Kidney tubule cell (primary cell): ENCODE data around the gene PPARA.
"Not testable (repeated sequence)": the region's sequence is repeated elsewhere in the genome, so short reads cannot be mapped to it uniquely, and the experiment has no call there.

Experiments
- DNase-seq: peaks from one replicate; pipeline ENCODE4 v3.0.0-alpha.2; 2018; ENCODE audit warnings: low spot score

The PPARA gene

GRCh38 chr22:46172522-46173110, 22.3 kb downstream of the PPARA start:
- no peak for DNase-seq

GRCh38 chr22:46173152-46173551, 22.8 kb downstream of the PPARA start:
- DNase-seq, result no peak

GRCh38 chr22:46175631-46176030, 25.3 kb downstream of the PPARA start:
- DNase-seq, result peak; percentile 83

GRCh38 chr22:46176508-46177003, 26.2 kb downstream of the PPARA start:
- no peak for DNase-seq

GRCh38 chr22:46178755-46179505, 28.6 kb downstream of the PPARA start:
- DNase-seq, result peak; percentile 33

- no peak for DNase-seq
Measured at GRCh38 chr22:46179748-46180147, 29.4 kb downstream of the PPARA start.

GRCh38 chr22:46180370-46181137, 30.2 kb downstream of the PPARA start:
- DNase-seq, result no peak

- no peak for DNase-seq
Measured at GRCh38 chr22:46183733-46184132, 33.4 kb downstream of the PPARA start.

- no peak for DNase-seq
Measured at GRCh38 chr22:46185283-46185682, 35.0 kb downstream of the PPARA start.

GRCh38 chr22:46187862-46188261, 37.5 kb downstream of the PPARA start:
- DNase-seq, result peak; percentile 97

- DNase-seq, result no peak
Measured at GRCh38 chr22:46192210-46192993, 42.1 kb downstream of the PPARA start.

GRCh38 chr22:46193898-46194310, 43.6 kb downstream of the PPARA start:
- DNase-seq, result peak; percentile 6

GRCh38 chr22:46195487-46196165, 45.3 kb downstream of the PPARA start:
- DNase-seq, result no peak

- no peak for DNase-seq
Measured at GRCh38 chr22:46196278-46196677, 46.0 kb downstream of the PPARA start.

- no peak for DNase-seq
Measured at GRCh38 chr22:46198274-46198673, 47.9 kb downstream of the PPARA start.

GRCh38 chr22:46198806-46199205, 48.5 kb downstream of the PPARA start:
- not testable (repeated sequence) for DNase-seq

GRCh38 chr22:46201059-46201757, 50.9 kb downstream of the PPARA start:
- peak; percentile 13 for DNase-seq

GRCh38 chr22:46202897-46203600, 52.7 kb downstream of the PPARA start:
- DNase-seq, result no peak

- no peak for DNase-seq
Measured at GRCh38 chr22:46203601-46203980, 53.3 kb downstream of the PPARA start.

GRCh38 chr22:46209262-46209661, 58.9 kb downstream of the PPARA start:
- DNase-seq, result no peak
